Activated naive CD8-positive, alpha-beta T cell treated with anti-CD3 and anti-CD28 coated beads for 36 hours (primary cell): ENCODE results near the gene BDKRB2. TPM values are rescaled to one million over a fixed set of nuclear protein-coding genes. Genes with fewer than 3 reads are reported as not detected.

Experiments used
- DNase-seq: peaks from one replicate; pipeline ENCODE4 v3.0.0; 2021
- H3K27ac Mint-ChIP-seq: one replicate; pipeline ENCODE4 v1.8.0; 2022; ENCODE audit warnings: mild to moderate bottlenecking, moderate library complexity, mixed read lengths
- H3K27me3 Mint-ChIP-seq: one replicate; pipeline ENCODE4 v1.8.0; 2022; ENCODE audit warnings: mild to moderate bottlenecking, mixed read lengths
- H3K36me3 Mint-ChIP-seq: one replicate; pipeline ENCODE4 v1.8.0; 2021; ENCODE audit warnings: mild to moderate bottlenecking, mixed read lengths
- H3K4me1 Mint-ChIP-seq: one replicate; pipeline ENCODE4 v1.8.0; 2021; ENCODE audit warnings: mixed read lengths
- H3K4me3 Mint-ChIP-seq: one replicate; pipeline ENCODE4 v1.8.0; 2022; ENCODE audit warnings: mild to moderate bottlenecking, moderate library complexity, mixed read lengths
- H3K9me3 Mint-ChIP-seq: one replicate; pipeline ENCODE4 v1.8.0; 2022; ENCODE audit warnings: mixed read lengths
- total RNA-seq, 2 experiments: library from RNA; stranded (reverse); gene quantifications; one replicate each; pipeline ENCODE4 v1.2.3, GENCODE V29; 2021

The BDKRB2 gene
- total RNA-seq, 2 experiments from 2014 or later = not detected

DNA sequence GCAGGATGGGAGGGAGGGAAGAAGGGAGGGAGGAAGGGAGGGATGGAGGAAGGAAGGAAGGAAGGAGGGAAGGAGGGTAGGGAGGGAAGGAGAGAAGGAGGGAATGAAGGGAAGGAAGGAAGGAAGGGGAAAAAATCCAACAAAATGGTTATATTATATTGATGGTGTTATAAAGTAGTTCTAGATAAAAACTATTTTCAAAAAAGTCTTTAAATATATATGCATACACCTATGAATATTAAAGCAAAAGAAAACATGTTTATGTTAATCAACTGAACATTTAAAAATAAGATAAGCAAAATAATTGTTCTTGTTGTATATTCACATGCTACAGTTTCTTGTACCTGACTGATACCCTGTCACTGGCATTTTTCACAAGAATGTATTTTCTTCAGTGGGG, 53.3 kb downstream of the BDKRB2 start:
- no peaks in the 10 kb centered on the region for H3K4me1 Mint-ChIP-seq
- H3K4me3 Mint-ChIP-seq = no peak overlapping the region
- no peak for DNase-seq
- H3K9me3 Mint-ChIP-seq = no peaks in the 10 kb centered on the region
- H3K27ac Mint-ChIP-seq = no peak overlapping the region
- no peaks in the 10 kb centered on the region for H3K36me3 Mint-ChIP-seq
- H3K27me3 Mint-ChIP-seq = peaks cover 21% of the 10 kb centered on the region

DNA sequence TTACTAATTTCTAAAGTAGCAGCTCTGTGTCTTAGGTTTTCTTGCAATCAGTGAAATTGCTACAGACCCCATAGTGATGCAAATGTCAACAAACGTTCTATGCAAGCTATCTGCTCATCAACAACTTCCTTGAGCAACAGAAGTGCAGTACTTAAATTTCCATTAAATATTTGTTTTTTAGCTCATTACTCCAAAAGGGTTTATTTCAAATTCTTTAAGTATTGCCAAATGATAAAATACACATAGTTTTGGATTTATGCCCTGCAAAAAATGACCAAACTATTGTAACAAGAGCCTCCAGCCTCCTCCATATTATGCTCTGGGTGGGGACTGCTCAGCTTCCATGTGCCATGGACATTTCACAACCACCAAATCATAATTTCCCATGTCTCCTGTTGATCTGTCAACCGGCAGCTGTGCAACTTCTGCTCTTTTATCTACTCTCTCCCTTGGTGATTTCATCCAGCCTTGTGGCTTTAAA, 55.7 kb downstream of the BDKRB2 start:
- no peaks in the 10 kb centered on the region for H3K9me3 Mint-ChIP-seq
- H3K27ac Mint-ChIP-seq = no peak overlapping the region
- no peak overlapping the region for H3K4me3 Mint-ChIP-seq
- H3K36me3 Mint-ChIP-seq = no peaks in the 10 kb centered on the region
- DNase-seq = no peak
- no peaks in the 10 kb centered on the region for H3K4me1 Mint-ChIP-seq
- peaks cover 18% of the 10 kb centered on the region for H3K27me3 Mint-ChIP-seq

DNA sequence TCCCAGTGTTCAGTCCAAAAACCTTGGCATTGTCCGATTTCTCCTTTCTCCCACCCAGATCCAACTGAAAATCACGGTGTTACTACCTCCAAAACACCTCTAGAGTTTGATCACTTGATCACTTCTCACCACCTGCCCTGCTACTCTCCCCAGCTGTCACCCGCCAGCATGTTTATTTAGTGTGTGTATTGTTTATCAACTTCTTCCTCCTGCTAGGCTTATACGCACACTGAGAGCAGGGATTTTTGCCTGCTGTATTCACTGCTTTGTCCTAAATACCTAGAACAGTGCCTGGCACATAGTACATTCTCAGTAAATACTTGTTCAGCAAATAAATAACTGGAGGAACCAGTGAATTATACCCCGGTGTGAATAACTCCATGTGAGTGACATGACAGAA, 56.4 kb downstream of the BDKRB2 start:
- Mint-ChIP-seq H3K27ac (no peak overlapping the region), H3K27me3 (peaks cover 18% of the 10 kb centered on the region), H3K9me3 (no peaks in the 10 kb centered on the region), H3K4me1 (no peaks in the 10 kb centered on the region), H3K4me3 (no peak overlapping the region), H3K36me3 (no peaks in the 10 kb centered on the region)
- no peak for DNase-seq

DNA sequence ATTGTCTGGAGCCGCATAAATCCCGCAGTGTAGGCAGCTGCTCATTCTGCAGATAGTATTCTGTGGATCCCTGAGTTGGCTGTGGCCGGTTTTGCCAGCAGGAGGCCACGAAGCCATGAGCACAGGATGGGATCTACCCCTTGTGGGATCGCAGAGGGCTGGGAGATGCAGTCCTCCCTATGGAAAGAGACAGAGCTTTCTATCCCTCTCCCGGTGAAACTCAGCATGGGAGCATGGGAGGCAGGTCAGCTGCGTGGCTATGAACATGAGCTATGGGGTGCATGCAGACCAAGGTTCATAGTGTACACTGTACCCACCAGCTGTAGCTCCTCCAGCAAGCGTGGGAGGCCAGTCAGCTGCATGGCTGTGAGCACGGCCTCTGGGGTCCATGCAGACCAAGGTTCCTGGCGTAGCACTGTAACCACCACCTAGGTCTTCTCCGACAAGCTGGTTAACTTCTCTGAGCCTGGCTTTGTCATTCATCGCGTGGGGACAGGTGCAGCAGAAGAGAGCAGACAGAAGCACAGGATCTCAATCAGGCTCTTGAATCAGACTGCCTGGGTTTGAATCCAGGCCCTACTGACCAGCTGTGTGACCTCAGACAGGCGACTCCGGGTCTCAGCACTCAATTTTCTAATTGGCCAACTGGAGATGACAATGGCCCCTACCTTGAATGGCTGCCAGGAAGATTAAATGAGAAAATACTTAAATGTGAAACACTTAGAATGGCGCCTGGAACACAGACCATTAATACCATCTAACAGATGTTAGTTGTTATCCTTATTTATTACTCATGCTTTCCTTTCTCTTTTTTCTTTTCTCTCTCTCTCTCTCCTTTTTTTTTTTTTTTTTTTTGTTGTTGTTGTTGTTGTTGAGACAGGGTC, 57.4 kb downstream of the BDKRB2 start:
- DNase-seq = no peak
- no peak overlapping the region for H3K27ac Mint-ChIP-seq
- peaks cover 21% of the 10 kb centered on the region for H3K27me3 Mint-ChIP-seq
- no peaks in the 10 kb centered on the region for H3K36me3 Mint-ChIP-seq
- no peak overlapping the region for H3K4me3 Mint-ChIP-seq
- H3K4me1 Mint-ChIP-seq = no peaks in the 10 kb centered on the region
- H3K9me3 Mint-ChIP-seq = no peaks in the 10 kb centered on the region

DNA sequence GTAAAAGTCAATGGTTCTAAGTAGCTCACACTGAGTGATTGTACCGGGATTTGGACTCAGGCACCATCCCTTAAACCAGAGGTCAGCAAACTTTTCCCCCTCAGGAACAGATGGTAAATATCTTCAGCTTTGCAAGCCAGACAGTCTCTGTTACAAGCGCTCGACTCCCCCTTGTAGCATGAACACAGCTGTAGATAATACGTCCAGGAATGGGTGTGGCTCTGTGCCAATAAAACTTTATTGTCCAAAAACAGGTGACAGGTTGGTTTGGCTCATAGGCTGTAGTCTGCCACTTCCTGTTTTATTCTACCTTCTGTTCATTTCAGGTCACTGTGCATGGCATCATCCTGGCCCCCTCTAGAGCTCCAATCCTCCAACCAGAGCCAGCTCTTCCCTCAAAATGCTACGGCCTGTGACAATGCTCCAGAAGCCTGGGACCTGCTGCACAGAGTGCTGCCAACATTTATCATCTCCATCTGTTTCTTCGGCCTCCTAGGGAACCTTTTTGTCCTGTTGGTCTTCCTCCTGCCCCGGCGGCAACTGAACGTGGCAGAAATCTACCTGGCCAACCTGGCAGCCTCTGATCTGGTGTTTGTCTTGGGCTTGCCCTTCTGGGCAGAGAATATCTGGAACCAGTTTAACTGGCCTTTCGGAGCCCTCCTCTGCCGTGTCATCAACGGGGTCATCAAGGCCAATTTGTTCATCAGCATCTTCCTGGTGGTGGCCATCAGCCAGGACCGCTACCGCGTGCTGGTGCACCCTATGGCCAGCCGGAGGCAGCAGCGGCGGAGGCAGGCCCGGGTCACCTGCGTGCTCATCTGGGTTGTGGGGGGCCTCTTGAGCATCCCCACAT, 58.9 kb downstream of the BDKRB2 start:
- no peak overlapping the region for H3K4me3 Mint-ChIP-seq
- H3K9me3 Mint-ChIP-seq = no peaks in the 10 kb centered on the region
- H3K27ac Mint-ChIP-seq = no peak overlapping the region
- no peaks in the 10 kb centered on the region for H3K36me3 Mint-ChIP-seq
- H3K4me1 Mint-ChIP-seq = no peaks in the 10 kb centered on the region
- H3K27me3 Mint-ChIP-seq = peaks cover 16% of the 10 kb centered on the region
- DNase-seq = no peak

DNA sequence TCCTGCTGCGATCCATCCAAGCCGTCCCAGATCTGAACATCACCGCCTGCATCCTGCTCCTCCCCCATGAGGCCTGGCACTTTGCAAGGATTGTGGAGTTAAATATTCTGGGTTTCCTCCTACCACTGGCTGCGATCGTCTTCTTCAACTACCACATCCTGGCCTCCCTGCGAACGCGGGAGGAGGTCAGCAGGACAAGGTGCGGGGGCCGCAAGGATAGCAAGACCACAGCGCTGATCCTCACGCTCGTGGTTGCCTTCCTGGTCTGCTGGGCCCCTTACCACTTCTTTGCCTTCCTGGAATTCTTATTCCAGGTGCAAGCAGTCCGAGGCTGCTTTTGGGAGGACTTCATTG, 59.5 kb downstream of the BDKRB2 start:
- Mint-ChIP-seq H3K4me1 (no peaks in the 10 kb centered on the region), H3K36me3 (no peaks in the 10 kb centered on the region), H3K9me3 (no peaks in the 10 kb centered on the region), H3K27me3 (peaks cover 16% of the 10 kb centered on the region), H3K27ac (no peak overlapping the region), H3K4me3 (no peak overlapping the region)
- DNase-seq = no peak

DNA sequence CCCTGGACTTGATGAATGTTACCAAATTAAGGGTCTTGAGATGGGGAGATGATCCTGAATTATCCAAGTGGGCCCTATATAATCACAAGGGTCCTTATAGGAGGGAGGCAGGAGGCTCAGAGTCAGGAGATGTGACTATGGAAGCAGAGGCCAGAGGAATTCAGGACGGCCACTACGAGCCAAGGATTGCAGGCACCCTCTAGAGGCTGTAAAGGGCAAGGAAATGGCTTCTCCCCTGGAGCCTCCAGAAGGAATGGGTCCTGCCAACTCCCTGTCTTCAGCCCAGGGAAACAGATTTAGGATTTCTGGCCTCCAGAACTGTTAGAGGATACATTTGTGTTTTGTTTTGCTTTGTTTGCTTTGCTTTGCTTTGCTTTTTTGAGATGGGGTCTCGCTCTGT, 60.2 kb downstream of the BDKRB2 start:
- Mint-ChIP-seq H3K27ac (no peak overlapping the region), H3K4me1 (no peaks in the 10 kb centered on the region), H3K27me3 (peaks cover 10% of the 10 kb centered on the region), H3K36me3 (no peaks in the 10 kb centered on the region), H3K9me3 (no peaks in the 10 kb centered on the region), H3K4me3 (no peak overlapping the region)
- DNase-seq = no peak

DNA sequence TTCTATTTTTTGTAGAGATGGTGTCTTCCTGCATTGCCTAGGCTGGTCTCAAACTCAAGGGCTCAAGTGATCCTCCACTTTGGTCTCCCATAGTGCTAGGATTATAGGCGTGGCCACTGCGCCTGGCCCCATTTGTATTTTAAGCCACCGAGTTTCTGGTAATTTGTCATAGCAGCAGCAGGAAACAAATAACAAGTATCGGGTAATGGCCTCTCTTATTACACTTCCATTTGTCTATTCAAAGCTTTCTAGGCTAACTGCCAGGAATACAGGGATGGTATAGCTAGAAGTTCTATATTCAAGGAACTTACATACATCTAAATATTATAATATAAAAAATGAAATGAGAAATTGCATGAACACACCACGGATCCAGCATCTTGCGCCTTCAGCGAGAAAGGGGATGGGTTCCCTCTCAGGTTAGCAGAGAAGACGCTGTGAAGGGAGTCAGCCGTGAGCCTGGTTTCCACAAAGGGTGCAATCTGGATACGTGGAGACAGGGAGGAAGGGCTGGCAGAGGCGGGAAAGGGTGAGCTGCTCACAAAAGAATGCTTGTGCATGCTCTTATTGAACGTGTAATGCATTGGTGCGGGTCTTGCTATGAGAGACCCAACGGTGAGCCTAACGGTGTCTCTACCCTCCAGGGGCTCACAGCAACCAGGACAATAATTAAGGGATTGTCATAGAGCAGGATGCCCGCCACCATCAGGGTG, 60.9 kb downstream of the BDKRB2 start:
- no peak for DNase-seq
- H3K27me3 Mint-ChIP-seq = peaks cover 6% of the 10 kb centered on the region
- no peaks in the 10 kb centered on the region for H3K36me3 Mint-ChIP-seq
- H3K9me3 Mint-ChIP-seq = no peaks in the 10 kb centered on the region
- no peaks in the 10 kb centered on the region for H3K4me1 Mint-ChIP-seq
- no peak overlapping the region for H3K27ac Mint-ChIP-seq
- H3K4me3 Mint-ChIP-seq = no peak overlapping the region

DNA sequence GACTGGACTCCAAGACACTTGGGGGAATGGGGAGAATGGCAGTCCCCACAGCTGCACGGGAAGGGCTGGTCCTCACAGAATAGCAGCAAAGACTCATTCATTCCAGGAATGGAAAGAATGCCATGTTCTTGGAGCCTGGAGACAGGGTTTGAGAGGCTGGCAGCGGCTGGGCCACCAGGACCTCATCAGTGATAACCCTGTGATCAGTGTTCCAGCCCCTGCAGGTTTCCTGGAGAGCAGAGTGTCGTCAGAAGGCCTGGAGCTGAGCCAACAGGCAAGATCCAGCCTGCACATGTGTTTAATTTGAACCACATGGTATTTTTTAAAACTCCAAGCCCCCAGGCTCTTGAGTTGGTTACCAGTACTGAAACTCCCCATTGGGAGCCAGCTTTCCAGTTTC, 62.7 kb downstream of the BDKRB2 start:
- Mint-ChIP-seq H3K27ac (no peak overlapping the region), H3K36me3 (no peaks in the 10 kb centered on the region), H3K9me3 (peaks cover 3% of the 10 kb centered on the region), H3K4me3 (no peak overlapping the region), H3K27me3 (peaks cover 6% of the 10 kb centered on the region), H3K4me1 (no peaks in the 10 kb centered on the region)
- no peak for DNase-seq

DNA sequence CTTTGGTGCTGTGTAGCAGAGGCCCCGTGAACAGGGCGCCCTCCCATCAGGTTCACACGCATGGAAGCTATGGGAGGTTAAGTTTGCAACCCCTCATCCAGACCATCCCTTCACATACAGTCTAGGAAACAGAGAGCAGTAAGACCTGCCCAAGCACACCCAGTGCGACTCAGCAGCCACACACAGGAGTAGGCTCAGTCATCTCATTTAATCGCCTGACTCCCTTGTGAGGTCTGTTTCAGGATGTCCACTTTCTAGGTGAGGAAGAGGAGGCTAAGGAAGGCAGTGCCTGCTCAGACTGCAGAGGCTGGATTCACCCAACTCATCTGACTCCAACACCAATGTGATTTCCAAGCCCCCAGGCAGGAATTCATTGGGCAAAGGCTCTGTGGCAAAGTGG, 63.3 kb downstream of the BDKRB2 start:
- Mint-ChIP-seq H3K9me3 (peaks cover 3% of the 10 kb centered on the region), H3K4me3 (no peak overlapping the region), H3K27me3 (peaks cover 6% of the 10 kb centered on the region), H3K27ac (no peak overlapping the region), H3K36me3 (no peaks in the 10 kb centered on the region), H3K4me1 (no peaks in the 10 kb centered on the region)
- DNase-seq = no peak

DNA sequence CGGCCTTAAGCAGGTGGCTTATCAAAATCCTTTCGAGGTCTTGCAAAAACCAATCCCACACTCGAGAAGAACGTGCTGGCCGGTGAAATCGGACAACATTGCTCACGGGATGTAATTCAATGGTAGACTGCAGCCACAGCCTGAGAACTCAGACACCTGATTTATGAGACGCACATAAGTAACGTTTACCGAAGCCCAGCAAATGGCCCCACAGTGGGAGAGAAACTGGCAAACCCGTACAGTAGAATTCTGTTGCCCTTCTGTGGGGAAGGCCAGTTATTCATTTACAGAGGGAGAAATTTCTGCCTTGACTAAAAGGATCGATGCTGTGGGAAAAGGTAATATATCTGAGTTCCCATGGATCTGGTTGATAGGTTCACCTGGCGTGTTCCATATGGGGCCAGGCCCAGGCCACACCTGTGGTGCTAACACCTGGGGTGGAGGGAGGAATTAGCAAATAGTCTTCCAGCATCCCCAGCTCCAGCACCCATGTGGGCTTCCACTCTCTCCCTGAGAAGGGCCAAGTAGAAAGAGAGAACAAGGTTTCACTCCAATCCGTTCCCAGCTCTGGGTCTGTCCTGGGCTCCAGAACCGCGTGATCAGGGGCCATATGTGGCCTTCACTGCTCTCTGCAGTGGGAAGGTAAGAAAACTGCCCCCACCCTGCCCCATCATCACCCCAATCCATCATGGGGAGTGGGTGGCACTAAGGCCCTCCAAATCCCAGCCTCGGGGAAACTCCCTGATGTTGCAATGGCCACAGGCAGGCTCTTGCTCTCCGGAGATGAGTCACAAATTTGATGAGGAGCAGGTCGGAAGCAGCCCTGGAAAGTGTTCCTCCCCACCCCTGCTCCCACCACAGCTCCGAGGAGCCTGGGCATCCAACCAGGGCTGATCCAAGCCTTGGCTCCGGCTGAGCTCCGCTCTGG, 64.1 kb downstream of the BDKRB2 start:
- Mint-ChIP-seq H3K27ac (no peak overlapping the region), H3K36me3 (no peaks in the 10 kb centered on the region), H3K4me3 (no peak overlapping the region), H3K9me3 (peaks cover 3% of the 10 kb centered on the region), H3K27me3 (peaks cover 6% of the 10 kb centered on the region), H3K4me1 (no peaks in the 10 kb centered on the region)
- no peak for DNase-seq

DNA sequence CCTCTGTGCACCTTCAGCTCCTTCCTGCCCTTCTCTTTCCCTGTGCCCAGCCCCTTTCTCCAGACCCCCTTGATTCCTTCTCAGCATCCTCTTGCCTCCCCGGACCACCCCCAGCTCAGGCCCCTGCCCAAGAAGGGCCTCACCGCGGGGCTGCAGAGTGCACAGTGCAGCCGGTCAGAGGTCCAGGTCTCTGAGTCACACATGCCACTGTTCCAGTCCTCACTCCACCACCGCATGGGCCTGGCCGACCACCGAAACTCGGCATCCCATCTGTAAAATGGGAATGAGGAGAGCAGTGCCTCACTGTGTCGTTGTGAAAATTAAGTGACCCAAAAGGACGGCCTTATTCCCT, 64.7 kb downstream of the BDKRB2 start:
- Mint-ChIP-seq H3K9me3 (peaks cover 3% of the 10 kb centered on the region), H3K27me3 (peaks cover 6% of the 10 kb centered on the region), H3K4me3 (no peak overlapping the region), H3K4me1 (no peaks in the 10 kb centered on the region), H3K36me3 (no peaks in the 10 kb centered on the region), H3K27ac (no peak overlapping the region)
- no peak for DNase-seq

DNA sequence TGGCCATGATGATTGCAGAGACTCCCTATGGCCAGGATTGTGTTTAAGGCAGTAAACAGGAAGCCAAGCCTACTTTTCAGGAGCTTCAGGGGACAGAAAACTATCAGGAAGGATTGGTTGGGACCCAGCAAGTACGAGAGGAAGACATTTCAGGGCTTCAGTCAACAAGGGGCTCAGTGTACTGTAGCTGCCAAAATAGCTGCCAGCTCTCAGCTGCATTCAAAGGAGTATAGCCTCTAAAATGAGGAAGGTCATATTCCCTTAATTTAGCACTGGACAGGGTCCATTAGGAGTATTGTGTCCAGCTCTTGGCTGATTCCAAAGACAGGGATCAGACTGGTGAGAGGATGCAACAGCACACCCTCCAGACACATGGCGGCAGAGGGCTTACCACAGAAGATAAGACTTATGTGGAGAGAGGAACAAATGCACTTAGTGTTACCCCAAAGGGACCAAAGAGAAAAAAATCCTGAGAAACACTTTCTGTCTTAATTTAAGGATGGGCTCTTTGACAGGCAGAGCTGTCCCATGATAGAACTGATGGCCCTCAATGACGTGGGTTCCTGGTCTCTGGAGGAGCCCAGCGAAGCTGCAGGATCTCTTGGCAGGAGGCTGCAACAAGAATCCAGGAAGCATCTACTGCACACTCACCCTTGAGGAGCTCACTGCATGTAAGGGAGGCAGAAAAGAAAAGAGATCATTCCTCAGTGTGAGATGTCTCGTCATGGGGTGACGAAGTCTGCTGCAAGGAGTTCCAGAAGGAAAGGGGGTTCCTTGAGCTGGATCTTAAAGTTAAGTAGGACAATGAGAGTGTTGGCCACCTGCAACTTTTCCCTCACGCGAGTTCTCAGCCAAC, 66.2 kb downstream of the BDKRB2 start:
- Mint-ChIP-seq H3K4me1 (peaks cover 3% of the 10 kb centered on the region), H3K4me3 (no peak overlapping the region), H3K27ac (no peak overlapping the region), H3K27me3 (peaks cover 4% of the 10 kb centered on the region), H3K36me3 (no peaks in the 10 kb centered on the region), H3K9me3 (peaks cover 3% of the 10 kb centered on the region)
- no peak for DNase-seq

DNA sequence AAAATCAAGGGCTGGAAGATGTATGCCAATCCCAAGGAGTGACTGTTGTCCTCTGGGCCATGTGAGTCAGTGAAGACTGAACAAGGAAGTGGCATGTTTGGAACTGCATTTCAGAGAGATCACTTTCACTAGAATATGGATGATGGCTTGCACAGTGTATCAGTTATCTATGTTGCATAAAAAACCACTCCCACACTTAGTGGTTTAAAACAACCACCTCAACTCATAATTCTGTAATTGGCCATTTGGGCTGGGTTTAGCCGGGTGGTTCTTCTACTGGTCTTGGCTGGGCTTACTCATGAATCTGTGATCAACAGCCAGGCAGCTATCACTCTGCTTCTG, 66.8 kb downstream of the BDKRB2 start:
- Mint-ChIP-seq H3K36me3 (no peaks in the 10 kb centered on the region), H3K4me1 (peaks cover 3% of the 10 kb centered on the region), H3K9me3 (peaks cover 3% of the 10 kb centered on the region), H3K27ac (no peak overlapping the region), H3K4me3 (no peak overlapping the region), H3K27me3 (peaks cover 4% of the 10 kb centered on the region)
- no peak for DNase-seq
